Myometrial cell (primary cell): ENCODE results near the gene IFI35. TPM values are rescaled to one million over a fixed set of nuclear protein-coding genes. Genes with fewer than 3 reads are reported as not detected.

Source experiments
- total RNA-seq: library from RNA; depleted of rRNA; stranded (reverse); fragments of >200 nt; gene quantifications from 2 replicates; pipeline ENCODE4 v1.2.3, GENCODE V29; 2015

The IFI35 gene
- total RNA-seq, result 50.7 and 79.6 TPM in 2 replicates

GRCh38 chr17:43006639-43007551, at the start of gene IFI35:
Gene IFI35, plus strand, starts transcription at chr17:43006784. Its CDS starts 164 bp downstream, at chr17:43006948.

GRCh38 chr17:42964161-42964932, 42.2 kb upstream of the IFI35 start, which contains the start of gene AARSD1:
Gene AARSD1, minus strand, starts transcription at chr17:42964454. Its CDS starts 14 bp downstream, at chr17:42964440.

DNA sequence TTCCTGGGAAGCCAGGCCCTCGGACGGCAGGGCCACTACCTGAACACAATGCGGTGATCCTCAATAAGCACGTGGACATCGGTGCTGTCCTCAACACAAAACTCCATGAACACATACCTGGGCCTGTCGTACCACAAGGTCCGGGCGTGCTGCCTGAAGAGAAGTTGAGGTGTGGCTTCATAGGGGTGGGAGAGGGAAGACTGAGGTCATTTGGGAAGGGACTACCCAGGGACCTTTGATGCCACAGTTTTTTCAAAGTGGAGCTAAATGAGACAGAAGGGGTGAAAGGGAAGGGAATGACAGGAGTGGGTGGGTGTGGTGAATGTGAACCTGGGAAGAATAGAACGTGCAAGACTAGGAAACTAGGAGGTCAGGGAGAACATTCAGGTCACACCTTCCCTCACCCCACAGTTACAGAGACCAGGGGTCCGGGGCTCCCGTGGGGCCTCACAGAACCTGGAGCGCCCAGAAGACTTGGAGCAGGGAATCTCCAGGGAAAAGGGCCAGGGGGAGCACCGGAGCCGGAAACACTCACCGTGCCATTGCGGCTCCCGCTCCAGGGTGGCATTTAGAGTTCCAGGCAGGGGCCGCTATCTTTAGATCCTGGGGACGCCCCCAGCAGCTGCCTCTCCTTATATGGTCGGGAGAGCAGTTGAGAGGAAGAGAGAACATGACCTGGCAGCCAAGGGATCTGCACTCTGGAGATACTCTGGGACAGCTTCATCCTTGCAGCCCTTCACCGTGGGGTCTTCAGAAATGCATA, 26.9 kb upstream of the IFI35 start, which contains the start of gene PTGES3L:
PTGES3L (minus strand) TSS at position 570 of the 763 bp plus-strand sequence; CDS start at position 543, 27 bp downstream.

GRCh38 chr17:42980274-42980765, 26.3 kb upstream of the IFI35 start, which contains the start of gene RUNDC1:
Gene RUNDC1, plus strand, starts transcription at chr17:42980565. Its CDS starts 12 bp downstream, at chr17:42980577.

GRCh38 chr17:42997984-42998938, 8.3 kb upstream of the IFI35 start, which contains the start of gene RPL27:
Gene RPL27, plus strand, starts transcription at chr17:42998419. Its CDS starts 332 bp downstream, at chr17:42998751.

DNA sequence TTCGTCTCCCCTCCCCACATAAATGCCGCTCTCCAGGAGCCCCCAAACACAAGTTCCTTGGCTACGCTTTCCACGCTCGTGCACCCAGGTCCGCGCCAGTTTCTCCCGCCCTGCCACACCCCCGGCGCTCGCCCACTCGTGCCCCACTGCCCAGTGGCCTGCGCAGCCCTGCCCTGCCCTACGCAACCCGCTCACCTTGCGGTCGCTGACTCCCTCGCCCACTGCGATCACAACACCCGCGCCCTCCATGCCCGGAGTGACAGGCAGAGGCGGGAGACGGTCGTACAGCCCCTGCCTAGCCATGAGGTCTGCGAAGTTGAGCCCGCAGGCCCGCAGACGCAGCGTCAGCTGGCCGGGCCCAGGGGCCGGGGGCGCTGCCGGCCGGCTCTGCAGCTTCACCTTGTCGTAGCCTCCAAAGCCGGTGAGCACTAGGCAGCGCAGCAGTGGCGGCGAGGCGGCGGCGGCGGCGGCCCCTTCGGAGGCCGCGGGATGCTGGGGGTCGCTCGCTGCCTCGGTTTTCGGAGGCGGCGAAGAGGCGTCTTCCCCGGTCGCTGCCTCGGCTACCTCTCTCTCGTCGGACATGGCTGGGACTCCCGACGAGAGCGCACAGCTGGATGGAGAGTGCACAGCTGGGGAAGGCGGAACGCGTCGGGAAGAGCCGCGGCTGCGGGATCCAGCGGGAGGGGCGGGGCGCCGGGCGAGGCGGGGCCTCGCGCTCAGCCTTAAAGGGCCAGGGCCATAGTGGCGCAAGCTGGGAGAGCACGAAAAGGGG, 15.3 kb downstream of the IFI35 start, which contains the start of gene VAT1:
VAT1 (minus strand) TSS at position 645 of the 772 bp plus-strand sequence; CDS start at position 582, 63 bp downstream.

GRCh38 chr17:43024407-43025289, 18.1 kb downstream of the IFI35 start, which contains the start of gene RND2:
Gene RND2, plus strand, starts transcription at chr17:43025231. Its CDS starts 117 bp downstream, at chr17:43025348.

Other genes starting within 250 kb of the IFI35 start
- 1.9 and 5.5 TPM in 2 replicates for gene RAMP2, start 245.6 kb upstream of the IFI35 start, total RNA-seq
- 128 and 142 TPM in 2 replicates for gene VPS25, start 233.3 kb upstream of the IFI35 start, total RNA-seq
- 12.7 and 13.6 TPM in 2 replicates for gene WNK4, start 226.2 kb upstream of the IFI35 start, total RNA-seq
- gene COA3, start 208.1 kb upstream of the IFI35 start, total RNA-seq, result 60.8 and 72.4 TPM in 2 replicates
- 0.58 TPM in 1 of 2 replicates, not detected in the other for gene CNTD1, start 207.9 kb upstream of the IFI35 start, total RNA-seq
- 69.2 and 128 TPM in 2 replicates for gene BECN1, start 182.5 kb upstream of the IFI35 start, total RNA-seq
- gene PSME3, start 173.4 kb upstream of the IFI35 start, total RNA-seq, result 85.0 and 123 TPM in 2 replicates
- gene AOC2, start 162.2 kb upstream of the IFI35 start, total RNA-seq, result under 0.01 and 0.29 TPM in 2 replicates
- gene AOC3, start 155.6 kb upstream of the IFI35 start, total RNA-seq, result not detected in 2 replicates
- not detected in 2 replicates for gene G6PC1, start 106.0 kb upstream of the IFI35 start, total RNA-seq
- gene AARSD1, start 42.3 kb upstream of the IFI35 start, total RNA-seq, result 25.4 and 39.0 TPM in 2 replicates
- gene PTGES3L, start 26.7 kb upstream of the IFI35 start, total RNA-seq, result 0.29 and 1.4 TPM in 2 replicates
- 6.0 and 8.1 TPM in 2 replicates for gene RUNDC1, start 26.2 kb upstream of the IFI35 start, total RNA-seq
- 1,299 and 1,434 TPM in 2 replicates for gene RPL27, start 8.4 kb upstream of the IFI35 start, total RNA-seq
- gene VAT1, start 15.6 kb downstream of the IFI35 start, total RNA-seq, result 161 and 164 TPM in 2 replicates
- gene RND2, start 18.4 kb downstream of the IFI35 start, total RNA-seq, result 0.71 and 1.2 TPM in 2 replicates
- 20.2 and 22.5 TPM in 2 replicates for gene BRCA1, start 118.6 kb downstream of the IFI35 start, total RNA-seq
- 68.6 and 87.7 TPM in 2 replicates for gene NBR1, start 164.4 kb downstream of the IFI35 start, total RNA-seq
- gene TMEM106A, start 205.1 kb downstream of the IFI35 start, total RNA-seq, result 7.1 and 7.5 TPM in 2 replicates
- gene CCDC200, start 221.8 kb downstream of the IFI35 start, total RNA-seq, result not detected in 2 replicates
- not detected in 2 replicates for gene RNU2-1, start 227.2 kb downstream of the IFI35 start, total RNA-seq